AG04450 (cell line): Measurements from ENCODE around the gene MYO1H. TPM values are rescaled to one million over a fixed set of nuclear protein-coding genes. Genes with fewer than 3 reads are reported as not detected.

Experiments
- CTCF ChIA-PET: fragments of 300-600, 350-600 bp; formaldehyde crosslinking; extraction: SDS; loops from one replicate; lab custom pipeline; 2022; ENCODE audit warnings: antibody characterized with exemption, inconsistent platforms; lab: Charles Lee
- POLR2A ChIA-PET: fragments of 350-600 bp; formaldehyde crosslinking; extraction: SDS; loops from one replicate; lab custom pipeline; 2021; ENCODE audit warnings: antibody characterized with exemption, inconsistent platforms; lab: Yijun Ruan, JAX
- DNase-seq: peaks from one replicate; pipeline ENCODE4 v3.0.0-alpha.2; 2011; ENCODE audit warnings: low read depth, low spot score
- H3K27ac ChIP-seq: one replicate; pipeline ENCODE4 v1.5.1; 2012; ENCODE audit warnings: low read depth, low read length, control low read depth
- H3K27me3 ChIP-seq: one replicate; pipeline ENCODE4 v1.6.0; 2012; ENCODE audit warnings: low read length; ENCODE audit not compliant: control insufficient read depth, insufficient read depth
- H3K4me3 ChIP-seq: 2 replicates; pipeline ENCODE4 v1.5.1; 2011; ENCODE audit warnings: mild to moderate bottlenecking, low read depth, low read length, control low read depth
- H3K9me3 ChIP-seq: 2 replicates; pipeline ENCODE4 v1.5.1; 2012; ENCODE audit warnings: low read length; ENCODE audit not compliant: control insufficient read depth, insufficient read depth
- CTCF ChIP-seq: IDR thresholded peaks from 2 replicates; pipeline ENCODE4 v1.5.1; 2011; ENCODE audit warnings: low read depth, low read length, control low read depth, inconsistent platforms
- polyA plus RNA-seq: library from polyadenylated mRNA; depleted of rRNA; stranded (reverse); fragments of >200 nt; gene quantifications from 2 replicates; pipeline ENCODE4 v1.2.3, GENCODE V29; 2011

MYO1H gene
- polyA plus RNA-seq, 1 experiment = not detected

GRCh38 chr12:109432431-109432830, 84.7 kb downstream of the MYO1H start:
- Histone ChIP-seq H3K4me3 (no peak overlapping the region), H3K9me3 (peaks cover 3% of the 10 kb centered on the region; the same call in 1 of the 2 replicates), H3K27ac (no peak overlapping the region), H3K27me3 (no peaks in the 10 kb centered on the region)
- ChIA-PET POLR2A (interaction anchor here (0.7 kb wide), 1 partner anchor 29 kb away, joined by 6 read pairs; no protein-coding TSS in a partner anchor), CTCF (interaction anchor here (1.0 to 3.3 kb wide), 13 partner anchors 10 to 343 kb away, joined by 3 to 14 read pairs (median 6); partner anchors contain the start of genes ACACB, MMAB and MVK)
- DNase-seq = no peak
- no peak for TF ChIP-seq CTCF

DNA sequence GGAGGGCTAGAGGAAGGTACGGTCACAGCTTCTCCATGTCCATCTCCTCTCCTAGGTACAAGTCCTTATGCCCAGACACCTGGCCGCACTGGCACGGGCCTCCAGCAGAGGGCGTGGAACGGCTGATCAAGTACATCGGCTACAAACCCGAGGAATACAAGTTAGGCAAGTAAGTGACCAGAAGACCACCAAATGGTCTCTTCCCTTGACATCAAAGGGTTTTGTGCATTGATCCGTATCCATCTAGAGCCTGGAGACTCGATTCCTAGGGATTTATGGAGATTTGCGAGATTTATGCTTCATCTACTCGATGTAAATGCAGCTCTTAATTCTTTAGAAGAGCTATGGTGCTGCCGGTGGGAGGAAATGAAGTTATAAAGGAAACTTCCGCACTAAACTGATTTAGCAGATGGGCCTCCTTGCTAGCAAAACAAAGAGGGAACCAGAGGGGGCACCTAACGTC, 85.2 kb downstream of the MYO1H start:
- ChIA-PET POLR2A (interaction anchor here (1.3 kb wide), 1 partner anchor 30 kb away, joined by 3 read pairs; no protein-coding TSS in a partner anchor), CTCF (interaction anchor here (0.8 to 3.3 kb wide), 19 partner anchors 10 to 342 kb away, joined by 3 to 18 read pairs (median 6); partner anchors contain the start of genes ACACB, KCTD10, MMAB and MVK)
- TF ChIP-seq CTCF = peak; percentile 88
- no peak overlapping the region for H3K27ac ChIP-seq
- H3K9me3 ChIP-seq = peaks cover 3% of the 10 kb centered on the region; the same call in 1 of the 2 replicates
- DNase-seq = peak; percentile 54
- H3K27me3 ChIP-seq = no peaks in the 10 kb centered on the region
- H3K4me3 ChIP-seq = no peak overlapping the region

DNA sequence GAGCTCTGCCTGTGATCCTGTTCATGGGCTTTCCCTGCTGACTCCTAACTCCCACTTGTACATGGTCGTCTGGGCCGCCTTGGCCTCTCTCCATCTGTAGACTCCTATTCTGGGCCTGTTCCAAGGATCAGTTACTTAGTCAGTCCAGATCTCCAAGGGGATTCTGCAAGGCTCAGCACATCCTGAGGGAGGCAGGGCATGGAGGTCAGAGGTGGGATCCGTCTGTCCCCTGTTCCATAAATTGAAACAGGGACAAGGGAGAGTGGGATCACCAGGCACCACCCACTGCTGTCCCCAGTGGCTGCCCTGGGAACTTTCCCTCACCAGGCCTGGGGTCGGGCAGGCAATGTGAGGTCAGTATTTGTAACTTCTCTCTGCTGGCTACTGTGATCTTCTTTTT, 85.9 kb downstream of the MYO1H start:
- Histone ChIP-seq H3K27ac (no peak overlapping the region), H3K27me3 (no peaks in the 10 kb centered on the region), H3K9me3 (peaks cover 3% of the 10 kb centered on the region; the same call in 1 of the 2 replicates), H3K4me3 (no peak overlapping the region)
- POLR2A ChIA-PET = interaction anchor here (1.3 kb wide), 1 partner anchor 29 kb away, joined by 3 read pairs; no protein-coding TSS in a partner anchor
- CTCF ChIA-PET = interaction anchor here (0.8 to 3.3 kb wide), 22 partner anchors 10 to 341 kb away, joined by 3 to 18 read pairs (median 5); partner anchors contain the start of genes ACACB, KCTD10, MMAB and MVK
- peak; percentile 30 for TF ChIP-seq CTCF
- no peak for DNase-seq

GRCh38 chr12:109434582-109434981, 86.9 kb downstream of the MYO1H start:
- CTCF ChIA-PET = interaction anchor here (0.8 to 3.3 kb wide), 10 partner anchors 8 to 197 kb away, joined by 3 to 18 read pairs (median 8); partner anchors contain the start of genes KCTD10 and UBE3B
- peaks cover 3% of the 10 kb centered on the region; the same call in 1 of the 2 replicates for H3K9me3 ChIP-seq
- no peaks in the 10 kb centered on the region for H3K27me3 ChIP-seq
- no peak for DNase-seq
- no peak overlapping the region for H3K4me3 ChIP-seq
- H3K27ac ChIP-seq = no peak overlapping the region
- TF ChIP-seq CTCF = no peak
- POLR2A ChIA-PET = no interaction called here
